PFSK-1 (cell line): ENCODE data around the gene THRSP.

Experiments used
- FOXP2 ChIP-seq: optimal IDR thresholded peaks from 2 replicates; pipeline ENCODE3; 2011; ENCODE audit warnings: borderline replicate concordance, control low read depth, inconsistent platforms; ENCODE audit not compliant: insufficient read depth; ENCODE audit errors: extremely low read length, extremely low read depth
- POLR2AphosphoS5 ChIP-seq: IDR thresholded peaks from 2 replicates; pipeline ENCODE4 v1.6.1; 2012; ENCODE audit warnings: low read depth, mild to moderate bottlenecking, control low read depth, low read length, moderate library complexity
- SIN3A ChIP-seq: IDR thresholded peaks from 2 replicates; pipeline ENCODE4 v1.6.1; 2012; ENCODE audit warnings: mild to moderate bottlenecking, low read length, moderate library complexity, borderline replicate concordance; ENCODE audit not compliant: insufficient read depth
- TAF1 ChIP-seq: IDR thresholded peaks from 2 replicates; pipeline ENCODE4 v1.6.1; 2012; ENCODE audit warnings: low read length, control low read depth, borderline replicate concordance; ENCODE audit not compliant: insufficient read depth
- TF ChIP-seq, protein P1 (sequence below), 2 experiments: IDR thresholded peaks; 2 replicates each; pipeline versions ENCODE4 v1.6.1 to v1.8.0; 2011 to 2012; ENCODE audit warnings: low read depth in 2 of 2, low read length in 2 of 2, control low read depth in 1 of 2, inconsistent platforms in 1 of 2, mild to moderate bottlenecking in 1 of 2, moderate library complexity in 1 of 2; ENCODE audit not compliant: insufficient read depth in 1 of 2

DNA sequence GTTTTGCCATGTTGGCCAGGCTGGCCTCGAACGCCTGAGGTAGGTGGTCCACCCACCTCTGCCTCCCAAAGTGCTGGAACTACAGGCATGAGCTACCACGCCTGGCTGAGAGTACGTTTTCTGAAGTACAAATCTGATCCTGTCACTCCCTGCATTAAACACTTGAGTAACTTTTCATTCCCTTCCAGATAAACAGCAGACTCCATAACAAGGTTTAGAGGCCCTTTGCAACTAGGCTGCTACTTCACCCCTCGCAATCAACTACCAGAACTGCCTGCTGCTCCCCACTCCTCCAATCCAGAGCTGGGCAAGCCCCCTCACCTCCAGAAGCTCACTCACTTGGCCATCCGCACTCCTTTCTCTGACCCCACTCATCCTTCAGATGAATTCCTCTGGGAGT, 42.0 kb upstream of the THRSP start:
- TF ChIP-seq, protein P1, sequence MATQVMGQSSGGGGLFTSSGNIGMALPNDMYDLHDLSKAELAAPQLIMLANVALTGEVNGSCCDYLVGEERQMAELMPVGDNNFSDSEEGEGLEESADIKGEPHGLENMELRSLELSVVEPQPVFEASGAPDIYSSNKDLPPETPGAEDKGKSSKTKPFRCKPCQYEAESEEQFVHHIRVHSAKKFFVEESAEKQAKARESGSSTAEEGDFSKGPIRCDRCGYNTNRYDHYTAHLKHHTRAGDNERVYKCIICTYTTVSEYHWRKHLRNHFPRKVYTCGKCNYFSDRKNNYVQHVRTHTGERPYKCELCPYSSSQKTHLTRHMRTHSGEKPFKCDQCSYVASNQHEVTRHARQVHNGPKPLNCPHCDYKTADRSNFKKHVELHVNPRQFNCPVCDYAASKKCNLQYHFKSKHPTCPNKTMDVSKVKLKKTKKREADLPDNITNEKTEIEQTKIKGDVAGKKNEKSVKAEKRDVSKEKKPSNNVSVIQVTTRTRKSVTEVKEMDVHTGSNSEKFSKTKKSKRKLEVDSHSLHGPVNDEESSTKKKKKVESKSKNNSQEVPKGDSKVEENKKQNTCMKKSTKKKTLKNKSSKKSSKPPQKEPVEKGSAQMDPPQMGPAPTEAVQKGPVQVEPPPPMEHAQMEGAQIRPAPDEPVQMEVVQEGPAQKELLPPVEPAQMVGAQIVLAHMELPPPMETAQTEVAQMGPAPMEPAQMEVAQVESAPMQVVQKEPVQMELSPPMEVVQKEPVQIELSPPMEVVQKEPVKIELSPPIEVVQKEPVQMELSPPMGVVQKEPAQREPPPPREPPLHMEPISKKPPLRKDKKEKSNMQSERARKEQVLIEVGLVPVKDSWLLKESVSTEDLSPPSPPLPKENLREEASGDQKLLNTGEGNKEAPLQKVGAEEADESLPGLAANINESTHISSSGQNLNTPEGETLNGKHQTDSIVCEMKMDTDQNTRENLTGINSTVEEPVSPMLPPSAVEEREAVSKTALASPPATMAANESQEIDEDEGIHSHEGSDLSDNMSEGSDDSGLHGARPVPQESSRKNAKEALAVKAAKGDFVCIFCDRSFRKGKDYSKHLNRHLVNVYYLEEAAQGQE (IDR thresholded peaks at IDR 0.05; ENCODE audit: insufficient read depth in 1 of 2, low read depth in 2 of 2, low read length in 2 of 2) = no peak
- TF ChIP-seq POLR2AphosphoS5 (no peak), TAF1 (no peak), SIN3A (no peak), FOXP2 (no peak)
